ENCODE measurements around the gene CYP2E1.

CYP2E1 gene

GRCh38 chr10:133554600-133554999, 27.4 kb downstream of the CYP2E1 start:
- DNase-seq (ENCODE audit: extremely low spot score) = no peak
- ChIA-PET POLR2A (no interaction called here), CTCF (no interaction called here)
- TF ChIP-seq SP1 (IDR thresholded peaks at IDR 0.05) (no peak), NFRKB (IDR thresholded peaks at IDR 0.05) (no peak), ZNF384 (IDR thresholded peaks at IDR 0.05) (no peak), FOXA1 (IDR thresholded peaks at IDR 0.05) (no peak), CTBP1 (IDR thresholded peaks at IDR 0.05; ENCODE audit: borderline replicate concordance) (no peak), TARDBP (IDR thresholded peaks at IDR 0.05) (no peak), LEF1 (IDR thresholded peaks at IDR 0.05; ENCODE audit: borderline replicate concordance) (no peak), ARNT (IDR thresholded peaks at IDR 0.05) (no peak), L3MBTL2 (conservative IDR thresholded peaks at IDR 0.05) (no peak), PKNOX1 (IDR thresholded peaks at IDR 0.05) (no peak), HDGF (IDR thresholded peaks at IDR 0.05; ENCODE audit: borderline replicate concordance) (no peak), FOXK2 (IDR thresholded peaks at IDR 0.05) (no peak)

GRCh38 chr10:133555521-133555920, 28.4 kb downstream of the CYP2E1 start:
- ChIA-PET CTCF (no interaction called here), POLR2A (no interaction called here)
- TF ChIP-seq ARNT (IDR thresholded peaks at IDR 0.05) (no peak), TARDBP (IDR thresholded peaks at IDR 0.05) (no peak), ZNF384 (IDR thresholded peaks at IDR 0.05) (no peak), PKNOX1 (IDR thresholded peaks at IDR 0.05) (no peak), BHLHE40 (IDR thresholded peaks at IDR 0.05; ENCODE audit: borderline replicate concordance) (no peak), HDGF (IDR thresholded peaks at IDR 0.05; ENCODE audit: borderline replicate concordance) (no peak), LEF1 (IDR thresholded peaks at IDR 0.05; ENCODE audit: borderline replicate concordance) (no peak), NFRKB (IDR thresholded peaks at IDR 0.05) (no peak), SUZ12 (IDR thresholded peaks at IDR 0.05) (no peak), SP1 (IDR thresholded peaks at IDR 0.05) (no peak), FOXK2 (IDR thresholded peaks at IDR 0.05) (no peak), CTBP1 (IDR thresholded peaks at IDR 0.05; ENCODE audit: borderline replicate concordance) (no peak), ELF4 (IDR thresholded peaks at IDR 0.05) (no peak), FOXA1 (IDR thresholded peaks at IDR 0.05) (no peak), FOXM1 (IDR thresholded peaks at IDR 0.05; ENCODE audit: borderline replicate concordance) (no peak), L3MBTL2 (conservative IDR thresholded peaks at IDR 0.05) (no peak)
- no peak for DNase-seq (ENCODE audit: extremely low spot score)

- no peak for DNase-seq (ENCODE audit: extremely low spot score)
- no peak for TF ChIP-seq ZNF384 (IDR thresholded peaks at IDR 0.05)
- no peak for TF ChIP-seq L3MBTL2 (conservative IDR thresholded peaks at IDR 0.05)
- no peak for TF ChIP-seq PKNOX1 (IDR thresholded peaks at IDR 0.05)
- TF ChIP-seq SUZ12 (IDR thresholded peaks at IDR 0.05) = no peak
- ChIA-PET POLR2A (no interaction called here), CTCF (no interaction called here)
These were observed 30.2 kb downstream of the CYP2E1 start for GRCh38 chr10:133557381-133557780.

- no peak for TF ChIP-seq SP1 (IDR thresholded peaks at IDR 0.05)
- no peak for TF ChIP-seq FOXM1 (IDR thresholded peaks at IDR 0.05; ENCODE audit: borderline replicate concordance)
- TF ChIP-seq TARDBP (IDR thresholded peaks at IDR 0.05) = no peak
- TF ChIP-seq SUZ12 (IDR thresholded peaks at IDR 0.05) = no peak
- no peak for TF ChIP-seq FOXK2 (IDR thresholded peaks at IDR 0.05)
- TF ChIP-seq BHLHE40 (IDR thresholded peaks at IDR 0.05; ENCODE audit: borderline replicate concordance) = no peak
- no peak for TF ChIP-seq CTBP1 (IDR thresholded peaks at IDR 0.05; ENCODE audit: borderline replicate concordance)
- CTCF ChIA-PET = no interaction called here
- POLR2A ChIA-PET = no interaction called here
- DNase-seq (ENCODE audit: extremely low spot score) = no peak
These were observed 32.1 kb downstream of the CYP2E1 start for GRCh38 chr10:133559216-133559615.

- ChIA-PET POLR2A (no interaction called here), CTCF (no interaction called here)
- TF ChIP-seq HDGF (IDR thresholded peaks at IDR 0.05; ENCODE audit: borderline replicate concordance) = no peak
- TF ChIP-seq FOXM1 (IDR thresholded peaks at IDR 0.05; ENCODE audit: borderline replicate concordance) = no peak
- TF ChIP-seq SP1 (IDR thresholded peaks at IDR 0.05) = no peak
- TF ChIP-seq PKNOX1 (IDR thresholded peaks at IDR 0.05) = no peak
- TF ChIP-seq LEF1 (IDR thresholded peaks at IDR 0.05; ENCODE audit: borderline replicate concordance) = no peak
- no peak for TF ChIP-seq SUZ12 (IDR thresholded peaks at IDR 0.05)
- no peak for TF ChIP-seq ARNT (IDR thresholded peaks at IDR 0.05)
- TF ChIP-seq NFRKB (IDR thresholded peaks at IDR 0.05) = no peak
- TF ChIP-seq ZNF384 (IDR thresholded peaks at IDR 0.05) = no peak
- no peak for TF ChIP-seq FOXA1 (IDR thresholded peaks at IDR 0.05)
- TF ChIP-seq FOXK2 (IDR thresholded peaks at IDR 0.05) = no peak
- TF ChIP-seq BHLHE40 (IDR thresholded peaks at IDR 0.05; ENCODE audit: borderline replicate concordance) = no peak
- no peak for TF ChIP-seq L3MBTL2 (conservative IDR thresholded peaks at IDR 0.05)
- TF ChIP-seq CTBP1 (IDR thresholded peaks at IDR 0.05; ENCODE audit: borderline replicate concordance) = no peak
- no peak for TF ChIP-seq ELF4 (IDR thresholded peaks at IDR 0.05)
- TF ChIP-seq TARDBP (IDR thresholded peaks at IDR 0.05) = no peak
- DNase-seq (ENCODE audit: extremely low spot score) = no peak
These were observed 37.7 kb downstream of the CYP2E1 start for GRCh38 chr10:133564816-133565215.

All from HEK293T (cell line).